Uterus (tissue), 2 donors: ENCODE measurements around the gene NDUFA11.

Experiments
- CTCF ChIP-seq, 4 experiments: fragments of 200-600 bp in 2 of 4; fragments of 450-650 bp in 2 of 4; sonication (generic) in 2 of 4; IDR thresholded peaks; one replicate each; pipeline ENCODE4 v1.5.1; 2016 to 2019; ENCODE audit warnings: antibody characterized with exemption in 4 of 4, mild to moderate bottlenecking in 2 of 4, moderate library complexity in 1 of 4
- POLR2A ChIP-seq, 2 donors: fragments of 450-650 bp; IDR thresholded peaks; one replicate each; pipeline ENCODE4 v1.6.1; 2016; ENCODE audit warnings: antibody characterized with exemption in 2 of 2, mild to moderate bottlenecking in 1 of 2, moderate library complexity in 1 of 2

- TF ChIP-seq CTCF (IDR thresholded peaks at IDR 0.05) = no peak
- no peak for TF ChIP-seq POLR2A (IDR thresholded peaks at IDR 0.05)
These were observed 10.8 kb upstream of the NDUFA11 start for GRCh38 chr19:5914358-5914774.
